DMS153 treated with DMSO at 0.1 percent for 48 hours (cell line): Measurements from ENCODE around the gene PTPRM.
"Not testable (repeated sequence)": the region's sequence is repeated elsewhere in the genome, so short reads cannot be mapped to it uniquely, and the experiment has no call there.

Experiments
- DNase-seq: peaks from one replicate; lab custom pipeline; 2025; ENCODE audit not compliant: unreplicated experiment; lab: John Stamatoyannopoulos, UW

Gene PTPRM

GRCh38 chr18:7927119-7927518, 360.0 kb downstream of the PTPRM start:
- DNase-seq, result no peak

- DNase-seq, result no peak
Measured at GRCh38 chr18:7931763-7932162, 364.6 kb downstream of the PTPRM start.

- DNase-seq, result no peak
Measured at GRCh38 chr18:7937268-7937667, 370.2 kb downstream of the PTPRM start.

GRCh38 chr18:7939521-7939920, 372.4 kb downstream of the PTPRM start:
- no peak for DNase-seq

- DNase-seq, result no peak
Measured at GRCh38 chr18:7940379-7940778, 373.3 kb downstream of the PTPRM start.

- no peak for DNase-seq
Measured at GRCh38 chr18:7940971-7941370, 373.9 kb downstream of the PTPRM start.

GRCh38 chr18:7941533-7941932, 374.4 kb downstream of the PTPRM start:
- peak; percentile 41 for DNase-seq

GRCh38 chr18:7945882-7946281, 378.8 kb downstream of the PTPRM start:
- DNase-seq, result no peak

GRCh38 chr18:7946734-7947377, 379.7 kb downstream of the PTPRM start:
- no peak for DNase-seq

GRCh38 chr18:7950380-7951136, 383.4 kb downstream of the PTPRM start:
- no peak for DNase-seq

GRCh38 chr18:7953095-7953958, 386.2 kb downstream of the PTPRM start:
- no peak for DNase-seq

- DNase-seq, result no peak
Measured at GRCh38 chr18:7954238-7954637, 387.1 kb downstream of the PTPRM start.

GRCh38 chr18:7955175-7955574, 388.1 kb downstream of the PTPRM start:
- DNase-seq, result no peak

GRCh38 chr18:7957297-7957696, 390.2 kb downstream of the PTPRM start:
- no peak for DNase-seq

- DNase-seq, result no peak
Measured at GRCh38 chr18:7958081-7958896, 391.2 kb downstream of the PTPRM start.

- DNase-seq, result no peak
Measured at GRCh38 chr18:7958897-7959146, 391.7 kb downstream of the PTPRM start.

- DNase-seq, result not testable (repeated sequence)
Measured at GRCh38 chr18:7966682-7967081, 399.6 kb downstream of the PTPRM start.

- no peak for DNase-seq
Measured at GRCh38 chr18:7974200-7974874, 407.2 kb downstream of the PTPRM start.

GRCh38 chr18:7977897-7978296, 410.8 kb downstream of the PTPRM start:
- DNase-seq, result no peak

- no peak for DNase-seq
Measured at GRCh38 chr18:7978834-7979233, 411.7 kb downstream of the PTPRM start.

- DNase-seq, result no peak
Measured at GRCh38 chr18:7979714-7980113, 412.6 kb downstream of the PTPRM start.
